Measurements from ENCODE around the gene CCND2.
A peak's percentile ranks its signal among the peaks of the same experiment; 100 is the strongest.

The CCND2 gene

GRCh38 chr12:4246116-4246515 is 27.4 kb upstream of the CCND2 start:
- H3K36me3 ChIP-seq: no peaks in the 10 kb centered on the region
- H3K4me3 ChIP-seq: no peak overlapping the region
- peaks cover 0 to 33% (median 0%) of the 10 kb centered on the region in 11 experiments; a peak in 4 of 22 replicates for H3K27me3 ChIP-seq
- TF ChIP-seq Cebpa-rat (IDR thresholded peaks at IDR 0.05): no peak
- H3K9ac ChIP-seq: no peak overlapping the region
- 0 out of 22 replicates have a peak, but pooled peaks cover 0 to 2% (median 0%) of the 10 kb centered on the region in 11 experiments for H3K9me3 ChIP-seq (replicated peaks in 1 of 11)
- H3K4me2 ChIP-seq: peak overlapping the region; percentile 8 to 94 (median 27); a peak in 14 of 22 replicates
- peak overlapping the region in 2 of 11 experiments; percentile 9 to 30; a peak in 2 of 22 replicates for H3K27ac ChIP-seq
- H3K4me1 ChIP-seq: peaks cover 32 to 63% (median 51%) of the 10 kb centered on the region in 10 experiments
- no peaks in the 10 kb centered on the region; a peak in 1 of 22 replicates for H4K20me1 ChIP-seq

DNA sequence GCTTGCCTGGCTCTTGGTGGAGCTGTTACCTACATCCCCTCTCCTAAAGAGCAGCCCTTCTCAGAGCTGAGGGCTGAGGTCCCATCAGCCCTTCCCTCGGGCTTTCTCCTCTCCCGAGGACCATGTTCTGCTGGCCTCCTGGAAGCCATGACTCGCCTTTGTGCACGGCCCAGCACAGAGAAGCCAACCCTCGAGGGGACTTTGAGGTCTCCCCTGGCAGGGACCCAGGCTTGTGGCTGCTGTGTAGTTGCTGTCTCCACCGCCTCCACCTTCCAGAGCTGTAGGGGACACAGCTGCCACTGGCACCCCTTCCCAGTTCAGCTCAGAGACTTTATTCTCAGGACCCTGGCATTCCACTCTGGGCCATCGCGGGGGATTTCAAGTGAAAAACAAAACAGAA is 22.9 kb upstream of the CCND2 start:
- Histone ChIP-seq H3K9ac (no peak overlapping the region), H3K36me3 (no peaks in the 10 kb centered on the region), H3K9me3 (replicated peaks in 1 of 11) (no peaks in the 10 kb centered on the region), H3K27ac (no peak overlapping the region), H3K27me3 (peaks cover 0 to 16% (median 0%) of the 10 kb centered on the region in 11 experiments; a peak in 1 of 22 replicates), H3K4me3 (no peak overlapping the region), H4K20me1 (no peaks in the 10 kb centered on the region; a peak in 1 of 22 replicates), H3K4me1 (peaks cover 10 to 26% (median 20%) of the 10 kb centered on the region in 10 experiments), H3K4me2 (peak overlapping the region in 8 of 11 experiments; percentile 28 to 60 (median 44); a peak in 13 of 22 replicates)
- no peak for TF ChIP-seq Cebpa-rat (IDR thresholded peaks at IDR 0.05)

DNA sequence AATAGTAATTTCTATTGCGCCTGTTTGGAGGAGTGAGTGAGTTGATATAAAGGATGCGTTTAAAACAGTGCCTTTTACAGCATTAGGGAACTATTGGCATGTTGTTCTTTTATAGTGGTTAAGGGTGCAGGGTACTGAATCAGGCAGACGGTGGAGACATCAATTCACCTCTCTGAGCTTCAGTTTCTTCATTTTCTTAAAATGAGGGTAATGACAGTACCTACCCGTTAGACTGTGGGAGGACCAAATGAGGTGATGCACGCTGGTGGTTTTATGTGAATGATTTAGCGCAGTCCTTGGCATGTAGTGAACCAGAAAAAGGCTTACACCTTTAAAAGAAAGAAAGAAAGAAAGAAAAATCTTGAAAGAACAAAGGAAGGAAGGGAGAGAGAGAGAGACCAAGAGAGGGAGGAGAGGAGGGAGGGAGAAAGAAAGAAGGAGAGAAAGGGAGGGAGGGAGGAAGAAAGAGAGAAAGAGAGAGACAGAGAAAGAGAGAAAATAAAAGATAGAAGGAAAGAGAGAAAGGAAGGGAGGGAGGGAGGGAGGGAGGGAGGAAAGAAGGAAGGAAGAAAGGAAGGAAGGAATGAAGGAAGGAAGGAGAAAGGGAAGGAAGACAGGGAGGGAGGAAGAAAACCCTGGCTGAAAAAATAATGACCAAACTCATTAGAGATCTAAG is 22.2 kb upstream of the CCND2 start:
- H3K27ac ChIP-seq: no peak overlapping the region
- H3K36me3 ChIP-seq: no peaks in the 10 kb centered on the region
- H3K4me3 ChIP-seq: no peak overlapping the region
- peaks cover 3 to 19% (median 13%) of the 10 kb centered on the region in 10 experiments for H3K4me1 ChIP-seq
- H4K20me1 ChIP-seq: no peaks in the 10 kb centered on the region; a peak in 1 of 22 replicates
- H3K9ac ChIP-seq: no peak overlapping the region
- no peaks in the 10 kb centered on the region for H3K9me3 ChIP-seq (replicated peaks in 1 of 11)
- H3K4me2 ChIP-seq: peak overlapping the region in 6 of 11 experiments; percentile 20 to 60 (median 46); a peak in 9 of 22 replicates
- TF ChIP-seq Cebpa-rat (IDR thresholded peaks at IDR 0.05): no peak
- H3K27me3 ChIP-seq: peaks cover 0 to 16% (median 0%) of the 10 kb centered on the region in 11 experiments; a peak in 1 of 22 replicates

- Histone ChIP-seq H3K4me3 (no peak overlapping the region), H3K9ac (no peak overlapping the region), H3K27ac (no peak overlapping the region), H4K20me1 (no peaks in the 10 kb centered on the region; a peak in 1 of 22 replicates), H3K36me3 (no peaks in the 10 kb centered on the region), H3K27me3 (peaks cover 0 to 16% (median 0%) of the 10 kb centered on the region in 11 experiments; a peak in 1 of 22 replicates), H3K9me3 (replicated peaks in 1 of 11) (no peaks in the 10 kb centered on the region), H3K4me1 (peaks cover 0 to 17% (median 10%) of the 10 kb centered on the region in 10 experiments; a peak in 13 of 20 replicates), H3K4me2 (peak overlapping the region in 4 of 11 experiments; percentile 16 to 33 (median 24); a peak in 3 of 22 replicates)
- TF ChIP-seq Cebpa-rat (IDR thresholded peaks at IDR 0.05): no peak
Observed at GRCh38 chr12:4251967-4252366, 21.6 kb upstream of the CCND2 start.

GRCh38 chr12:4252601-4253000 is 21.0 kb upstream of the CCND2 start:
- H3K9ac ChIP-seq: no peak overlapping the region
- H3K27ac ChIP-seq: no peak overlapping the region
- H3K27me3 ChIP-seq: peaks cover 0 to 16% (median 0%) of the 10 kb centered on the region in 11 experiments; a peak in 1 of 22 replicates
- no peak overlapping the region for H3K4me2 ChIP-seq
- H4K20me1 ChIP-seq: no peaks in the 10 kb centered on the region; a peak in 1 of 22 replicates
- H3K9me3 ChIP-seq (replicated peaks in 1 of 11): peaks cover 0 to 5% (median under 1%) of the 10 kb centered on the region in 11 experiments; a peak in 8 of 22 replicates
- peaks cover 0 to 17% (median 10%) of the 10 kb centered on the region in 10 experiments; a peak in 13 of 20 replicates for H3K4me1 ChIP-seq
- TF ChIP-seq Cebpa-rat (IDR thresholded peaks at IDR 0.05): no peak
- H3K4me3 ChIP-seq: no peak overlapping the region
- no peaks in the 10 kb centered on the region for H3K36me3 ChIP-seq

- peaks cover 0 to 3% (median 0%) of the 10 kb centered on the region in 11 experiments; a peak in 2 of 22 replicates for H3K27me3 ChIP-seq
- no peaks in the 10 kb centered on the region for H3K36me3 ChIP-seq
Observed at GRCh38 chr12:4256043-4256826, 17.3 kb upstream of the CCND2 start.

GRCh38 chr12:4257442-4257841 is 16.1 kb upstream of the CCND2 start:
- no peak overlapping the region for H3K4me2 ChIP-seq
- no peaks in the 10 kb centered on the region for H3K4me1 ChIP-seq
- no peaks in the 10 kb centered on the region for H4K20me1 ChIP-seq
- no peak overlapping the region for H3K9ac ChIP-seq
- H3K27ac ChIP-seq: no peak overlapping the region
- no peak overlapping the region for H3K4me3 ChIP-seq
- H3K27me3 ChIP-seq: peaks cover 0 to 6% (median 0%) of the 10 kb centered on the region in 11 experiments; a peak in 2 of 22 replicates
- no peak for TF ChIP-seq Cebpa-rat (IDR thresholded peaks at IDR 0.05)
- no peaks in the 10 kb centered on the region for H3K36me3 ChIP-seq
- H3K9me3 ChIP-seq (replicated peaks in 1 of 11): peaks cover 0 to 26% (median 9%) of the 10 kb centered on the region in 11 experiments; a peak in 11 of 22 replicates

More at GRCh38 chr12:4256043-4256826, 17.3 kb upstream of the CCND2 start:
- Histone ChIP-seq H3K4me3 (no peak overlapping the region), H3K9ac (no peak overlapping the region), H3K27ac (no peak overlapping the region), H3K4me1 (peaks cover 0 to 7% (median under 1%) of the 10 kb centered on the region in 10 experiments; a peak in 6 of 20 replicates), H3K9me3 (replicated peaks in 1 of 11) (peaks cover 0 to 21% (median 9%) of the 10 kb centered on the region in 11 experiments; a peak in 11 of 22 replicates), H3K4me2 (no peak overlapping the region), H4K20me1 (no peaks in the 10 kb centered on the region)
- TF ChIP-seq Cebpa-rat (IDR thresholded peaks at IDR 0.05): no peak

DNA sequence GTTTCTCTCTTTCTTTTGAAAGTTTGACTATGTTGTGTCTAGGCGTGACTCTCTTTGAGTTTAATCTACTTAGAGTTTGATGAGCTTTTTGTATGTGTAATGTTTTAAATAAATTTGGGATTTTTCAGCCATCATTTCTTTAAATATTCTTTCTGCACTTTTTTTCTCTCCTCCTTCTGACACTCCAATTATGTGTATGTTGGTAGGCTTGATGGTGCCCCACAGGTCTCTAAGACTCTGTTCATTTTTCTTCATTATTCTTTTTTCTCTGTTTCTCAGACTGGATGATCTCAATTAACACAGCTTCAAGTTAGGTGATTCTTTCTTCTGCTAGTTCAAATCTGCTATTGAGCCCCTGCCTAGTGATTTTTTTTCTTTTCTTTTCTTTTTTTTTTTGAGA is 14.5 kb upstream of the CCND2 start:
- Histone ChIP-seq H3K9me3 (replicated peaks in 1 of 11) (peaks cover 0 to 26% (median 9%) of the 10 kb centered on the region in 11 experiments; a peak in 11 of 22 replicates), H4K20me1 (no peaks in the 10 kb centered on the region), H3K4me3 (no peak overlapping the region), H3K4me1 (no peaks in the 10 kb centered on the region), H3K27ac (no peak overlapping the region), H3K27me3 (peaks cover 0 to 17% (median 7%) of the 10 kb centered on the region in 11 experiments; a peak in 15 of 22 replicates), H3K4me2 (no peak overlapping the region), H3K9ac (no peak overlapping the region), H3K36me3 (no peaks in the 10 kb centered on the region)
- no peak for TF ChIP-seq Cebpa-rat (IDR thresholded peaks at IDR 0.05)

All from BLaER1 treated with 17β-estradiol and CSF1 and Interleukin-3, amounts not matched to agents 10 nM and 100 nM (cell line).